ENCODE data around the gene AGAP1. TPM values are rescaled to one million over a fixed set of nuclear protein-coding genes. Genes with fewer than 3 reads are reported as not detected.

Gene AGAP1
- total RNA-seq, 1 donor from 2014 or later, result 33.4 TPM

GRCh38 chr2:235924675-235925063, 430.8 kb downstream of the AGAP1 start:
- no peak overlapping the region for H3K27ac ChIP-seq
- ATAC-seq (no peak), DNase-seq (no peak)
- no peak overlapping the region for H3K4me3 ChIP-seq
- intact Hi-C loops (cut with DNase I), result no loop called here
- no peaks in the 10 kb centered on the region for H3K36me3 ChIP-seq
- TF ChIP-seq CTCF (IDR thresholded peaks at IDR 0.05), result no peak
- H3K4me1 ChIP-seq, result no peaks in the 10 kb centered on the region
- H3K27me3 ChIP-seq, result no peaks in the 10 kb centered on the region
- no peaks in the 10 kb centered on the region for H3K9me3 ChIP-seq

- ATAC-seq, result no peak
- Histone ChIP-seq H3K4me1 (no peaks in the 10 kb centered on the region), H3K36me3 (no peaks in the 10 kb centered on the region), H3K27me3 (no peaks in the 10 kb centered on the region), H3K27ac (no peak overlapping the region), H3K9me3 (no peaks in the 10 kb centered on the region), H3K4me3 (no peak overlapping the region)
- intact Hi-C loops (cut with DNase I), result no loop called here
- no peak for TF ChIP-seq CTCF (IDR thresholded peaks at IDR 0.05)
- DNase-seq, result no peak
Measured at GRCh38 chr2:235925250-235925919, 431.5 kb downstream of the AGAP1 start.

GRCh38 chr2:235926229-235926628, 432.4 kb downstream of the AGAP1 start:
- H3K4me1 ChIP-seq, result no peaks in the 10 kb centered on the region
- no peaks in the 10 kb centered on the region for H3K27me3 ChIP-seq
- H3K4me3 ChIP-seq, result no peak overlapping the region
- intact Hi-C loops (cut with DNase I), result no loop called here
- H3K27ac ChIP-seq, result no peak overlapping the region
- DNase-seq (no peak), ATAC-seq (no peak)
- TF ChIP-seq CTCF (IDR thresholded peaks at IDR 0.05), result no peak
- H3K9me3 ChIP-seq, result no peaks in the 10 kb centered on the region
- peaks cover 7% of the 10 kb centered on the region for H3K36me3 ChIP-seq

GRCh38 chr2:235928751-235929370, 435.0 kb downstream of the AGAP1 start:
- ATAC-seq, result peak; percentile 6
- Histone ChIP-seq H3K36me3 (peaks cover 16% of the 10 kb centered on the region), H3K9me3 (no peaks in the 10 kb centered on the region), H3K4me3 (no peak overlapping the region), H3K27ac (no peak overlapping the region), H3K27me3 (no peaks in the 10 kb centered on the region), H3K4me1 (no peaks in the 10 kb centered on the region)
- intact Hi-C loops (cut with DNase I), result no loop called here
- DNase-seq, result no peak
- no peak for TF ChIP-seq CTCF (IDR thresholded peaks at IDR 0.05)

- no peak for TF ChIP-seq CTCF (IDR thresholded peaks at IDR 0.05)
- no peak for DNase-seq
- no peak for ATAC-seq
- intact Hi-C loops (cut with DNase I), result no loop called here
- H3K4me1 ChIP-seq, result no peaks in the 10 kb centered on the region
- H3K27ac ChIP-seq, result no peak overlapping the region
- H3K4me3 ChIP-seq, result no peak overlapping the region
- H3K9me3 ChIP-seq, result no peaks in the 10 kb centered on the region
- H3K36me3 ChIP-seq, result peaks cover 16% of the 10 kb centered on the region
- no peaks in the 10 kb centered on the region for H3K27me3 ChIP-seq
Measured at GRCh38 chr2:235930701-235931100, 436.9 kb downstream of the AGAP1 start.
